ENCODE data around the gene SGPP1.
"Not testable (repeated sequence)": the region's sequence is repeated elsewhere in the genome, so short reads cannot be mapped to it uniquely, and the experiment has no call there.

Gene SGPP1

DNA sequence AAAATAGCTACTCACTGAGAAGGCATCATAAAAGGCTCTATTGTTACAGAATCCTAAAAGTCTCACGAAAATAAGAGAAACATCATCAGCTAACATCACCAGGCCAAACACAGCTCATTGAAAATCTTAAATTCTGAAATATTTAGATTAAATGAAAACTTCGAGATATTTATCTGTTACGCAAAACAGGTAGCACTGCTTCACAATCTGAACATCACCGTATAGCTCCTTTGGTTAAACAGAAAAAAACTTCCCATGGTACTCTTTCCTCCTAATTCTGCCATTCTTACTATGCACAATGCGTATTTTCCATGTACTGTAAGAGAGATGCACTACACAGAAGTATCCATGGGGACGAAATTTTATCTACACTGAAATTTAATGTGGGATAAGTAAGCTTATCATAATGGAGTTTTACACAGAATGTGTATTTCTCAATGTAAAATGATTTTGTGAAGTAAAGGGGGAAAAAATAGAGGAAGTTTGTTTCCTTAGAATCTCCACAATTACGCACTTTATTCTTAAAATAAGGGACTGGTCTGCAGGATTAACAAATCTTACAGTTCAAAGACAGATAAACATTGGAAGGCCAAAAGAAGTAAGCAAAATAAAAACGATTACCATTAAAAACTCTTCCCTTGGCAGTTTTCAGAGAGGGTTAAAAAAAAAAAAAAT lies 1.9 kb downstream of the SGPP1 start:
- DNase-seq (ENCODE audit: low spot score): no peak

DNA sequence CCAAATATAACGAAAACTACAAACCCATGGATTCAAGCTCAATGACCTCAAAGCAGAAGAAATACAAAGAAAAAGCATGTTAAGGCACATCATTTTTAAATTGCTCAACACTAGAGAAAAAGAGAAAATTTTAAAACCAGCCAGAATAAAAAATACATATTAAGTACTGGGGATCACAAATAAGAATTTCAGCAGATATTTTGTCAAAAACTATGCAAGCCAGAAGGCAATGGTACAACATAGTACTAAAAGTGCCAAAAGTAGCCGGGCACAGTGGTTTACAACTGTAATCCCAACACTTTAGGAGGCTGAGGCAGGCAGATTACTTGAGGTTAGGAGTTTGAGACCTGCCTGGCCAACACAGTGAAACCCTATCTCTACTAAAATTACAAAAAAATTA lies 10.2 kb downstream of the SGPP1 start:
- DNase-seq (ENCODE audit: low spot score): no peak

DNA sequence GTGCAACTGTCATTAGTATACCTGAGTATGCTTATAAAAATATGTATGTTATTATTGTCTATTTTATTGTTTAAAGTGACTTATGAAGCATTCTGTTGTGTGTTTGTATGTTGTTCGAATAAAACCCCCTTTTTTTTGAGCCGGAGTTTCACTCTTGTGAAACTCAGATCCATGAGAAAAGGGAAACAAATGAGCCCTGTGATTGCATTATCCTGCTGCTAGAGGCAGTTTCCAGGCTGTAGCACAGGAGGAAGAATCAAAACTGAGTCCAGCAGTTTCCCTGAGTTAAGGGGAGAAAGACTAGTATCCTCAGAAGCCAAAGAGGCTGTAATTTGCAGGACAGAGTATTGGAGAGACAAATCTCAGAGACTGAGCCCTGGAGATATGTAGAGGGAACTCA lies 12.5 kb downstream of the SGPP1 start:
- no peak for DNase-seq (ENCODE audit: low spot score)

DNA sequence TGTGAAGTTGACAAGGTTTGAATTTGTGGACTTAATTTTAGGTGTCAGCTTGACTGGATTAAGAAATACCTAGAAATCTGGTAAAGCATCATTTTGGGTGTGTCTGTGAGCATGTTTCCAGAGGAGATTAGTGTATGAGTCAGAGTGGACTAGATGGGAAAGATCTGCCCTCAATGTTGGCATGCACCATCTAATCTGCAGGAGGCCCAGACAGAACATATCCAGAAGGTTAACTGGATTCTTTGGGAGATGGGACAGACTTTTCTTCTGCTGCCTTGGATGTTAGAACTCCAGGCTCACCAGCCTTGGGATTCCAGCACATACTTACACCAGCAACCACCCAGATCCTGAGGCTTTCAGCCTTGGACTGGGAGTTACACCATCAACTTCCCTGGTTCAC lies 14.1 kb downstream of the SGPP1 start:
- DNase-seq (ENCODE audit: low spot score): no peak

DNA sequence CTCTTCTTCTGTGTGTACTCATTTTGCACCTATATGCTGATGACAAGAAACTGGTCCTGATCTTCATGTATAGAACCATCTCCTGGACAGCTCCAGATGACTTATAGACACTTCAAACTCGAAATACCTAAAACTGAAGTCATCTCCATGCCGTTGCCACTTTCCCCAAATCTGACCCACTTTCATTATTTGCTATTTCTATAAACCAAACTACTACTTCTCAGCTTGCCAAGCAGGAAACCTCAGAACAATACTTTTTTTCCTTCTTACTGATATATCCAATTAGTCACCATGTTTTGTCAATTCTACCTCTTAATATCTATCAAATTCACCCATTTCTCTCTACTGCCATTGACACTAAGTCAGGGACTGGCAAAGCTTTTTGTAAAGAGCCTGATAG lies 14.8 kb downstream of the SGPP1 start:
- DNase-seq (ENCODE audit: low spot score): no peak

DNA sequence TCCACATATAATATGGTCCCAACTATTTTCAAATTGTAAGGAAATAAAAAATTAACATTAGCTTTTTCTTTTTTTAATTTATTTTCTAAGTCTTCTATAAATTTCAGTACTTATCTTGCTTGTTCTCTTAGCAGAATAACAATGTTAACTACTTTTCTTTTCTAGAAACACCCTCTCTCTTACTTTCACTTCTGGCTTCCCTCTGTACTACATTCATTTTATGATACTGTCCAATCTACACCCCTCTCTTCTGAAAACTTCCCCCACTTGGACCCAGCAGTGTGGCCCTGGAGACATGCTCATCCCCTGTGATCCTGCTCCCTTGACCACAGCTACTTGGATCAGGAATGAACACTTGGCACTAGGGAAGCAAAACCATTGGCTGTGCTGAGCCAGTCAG lies 15.7 kb downstream of the SGPP1 start:
- DNase-seq (ENCODE audit: low spot score): no peak

DNA sequence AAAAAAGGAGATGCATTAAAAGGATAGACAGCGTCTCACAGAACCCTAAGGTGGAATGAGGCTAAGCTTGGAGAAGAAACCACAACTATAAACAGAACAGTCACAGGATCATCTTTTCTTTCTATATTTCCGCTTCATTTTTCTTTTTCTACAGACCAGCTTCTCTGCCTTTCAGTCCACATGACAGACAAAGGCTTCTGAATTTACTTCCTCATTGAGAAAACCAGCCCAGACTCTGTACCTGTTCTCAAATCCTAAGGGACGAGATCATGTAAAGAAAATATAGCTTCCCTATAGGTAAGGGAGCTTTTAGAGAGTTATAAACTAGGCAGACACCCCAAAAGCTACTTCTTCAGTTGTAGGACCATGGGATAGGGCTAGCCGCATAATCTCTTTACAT lies 17.4 kb downstream of the SGPP1 start:
- DNase-seq (ENCODE audit: low spot score): no peak

DNA sequence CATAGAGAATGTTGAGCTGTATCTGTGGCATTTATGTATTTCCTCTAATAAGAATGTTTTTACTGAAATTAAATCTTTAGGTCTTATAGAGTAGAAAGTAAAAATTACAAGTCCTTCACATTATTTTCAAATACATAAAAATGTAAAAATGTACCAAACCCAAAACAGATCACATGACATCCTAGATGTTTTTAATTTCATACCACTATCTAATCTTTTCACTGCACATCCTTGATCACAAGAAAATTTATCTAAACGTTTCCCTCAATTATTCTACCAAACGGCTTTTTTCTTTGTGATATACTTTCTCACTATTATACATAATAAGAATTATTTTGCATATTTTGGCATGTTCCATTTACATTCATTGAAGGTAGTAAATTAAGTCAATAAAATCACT lies 18.3 kb downstream of the SGPP1 start:
- no peak for DNase-seq (ENCODE audit: low spot score)

DNA sequence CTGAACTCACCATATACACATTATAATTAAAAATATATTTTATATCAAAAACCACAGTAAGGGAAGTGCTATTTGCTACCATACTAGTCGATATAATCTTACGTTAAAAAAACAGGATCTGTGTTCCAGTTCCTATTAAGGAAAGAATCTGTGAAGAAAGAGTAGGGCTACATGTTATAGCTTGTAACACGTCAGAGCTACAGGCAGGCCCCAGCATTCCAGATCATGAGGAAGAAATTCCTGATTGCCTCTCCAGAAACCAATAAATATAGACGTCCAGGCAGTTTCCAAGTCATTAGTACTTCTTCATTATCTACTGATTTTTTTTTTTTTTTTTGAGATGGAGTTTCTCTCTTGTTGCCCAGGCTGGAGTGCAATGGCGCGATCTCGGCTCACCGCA lies 20.6 kb downstream of the SGPP1 start:
- no peak for DNase-seq (ENCODE audit: low spot score)

DNA sequence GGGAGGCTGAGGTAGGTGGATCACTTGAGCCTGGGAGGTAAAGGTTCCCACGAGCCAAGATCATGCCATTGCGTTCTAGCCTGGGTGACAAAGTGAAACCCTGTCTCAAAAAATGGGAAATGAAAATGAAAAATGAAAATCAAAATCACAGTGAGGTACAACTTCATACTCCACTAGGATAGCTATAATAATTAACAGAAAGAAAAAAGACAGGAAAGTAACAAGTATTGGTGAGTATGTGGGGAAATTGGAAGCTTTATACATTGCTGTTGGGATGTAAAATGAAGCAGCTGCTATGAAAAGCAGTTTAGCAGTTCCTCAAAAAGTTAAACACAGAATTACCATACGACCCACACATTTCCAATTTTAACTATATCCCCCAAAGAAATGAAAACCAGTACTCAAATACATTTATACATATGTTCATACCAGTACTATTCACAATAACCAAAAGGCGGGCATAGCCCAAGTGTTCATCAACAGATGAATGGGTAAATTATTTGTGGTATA lies 22.2 kb downstream of the SGPP1 start:
- DNase-seq (ENCODE audit: low spot score): no peak

DNA sequence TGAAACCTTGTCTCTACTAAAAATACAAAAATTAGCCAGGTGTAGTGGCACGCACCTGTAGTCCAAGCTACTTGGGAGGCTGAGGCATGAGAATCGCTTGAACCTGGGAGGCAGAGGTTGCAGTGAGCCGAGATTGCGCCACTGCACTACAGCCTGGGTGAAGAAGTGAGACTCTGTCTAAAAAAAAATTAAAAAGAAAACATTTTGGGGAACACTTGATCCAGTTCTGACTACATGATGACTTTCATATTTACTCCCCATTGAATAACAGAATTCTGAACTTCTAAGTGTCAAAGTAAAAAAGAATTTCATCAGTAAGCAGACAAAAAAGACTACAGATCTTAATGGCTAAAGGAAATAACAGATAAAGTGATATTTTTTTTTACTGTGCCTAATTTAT lies 25.3 kb downstream of the SGPP1 start:
- not testable (repeated sequence) for DNase-seq (ENCODE audit: low spot score)

DNA sequence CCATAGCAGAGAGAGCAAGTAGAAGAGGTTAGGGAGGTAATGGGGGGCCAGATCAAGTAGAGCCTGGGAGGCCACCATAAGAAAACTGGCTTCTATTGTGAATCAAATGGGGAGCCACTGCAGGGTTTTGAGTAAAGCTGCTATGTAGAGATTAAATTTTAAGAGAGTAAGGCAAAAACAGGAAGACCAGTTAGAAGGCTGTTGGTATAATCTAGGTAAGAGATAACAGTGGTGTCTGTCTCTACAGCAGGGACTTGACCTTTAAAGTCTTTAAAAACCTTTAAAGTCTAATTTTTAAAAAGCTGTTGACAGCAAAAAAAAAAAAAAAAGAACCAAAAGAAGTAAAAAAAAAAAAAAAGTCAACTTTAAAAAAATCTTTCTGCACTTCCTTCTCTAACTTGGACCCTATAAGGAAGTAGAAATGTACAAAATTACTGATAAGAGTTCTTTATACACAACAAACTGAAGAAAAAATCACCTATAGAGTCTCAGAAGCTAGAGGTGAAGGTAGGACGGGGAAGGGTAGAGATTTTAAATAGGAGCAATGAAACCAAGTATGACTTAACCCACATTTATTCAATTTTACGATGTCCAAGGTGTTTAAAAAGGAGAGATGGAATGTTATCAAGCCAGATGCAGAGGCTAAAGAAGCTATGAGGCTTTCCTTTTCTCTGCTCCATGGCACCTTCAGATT lies 26.1 kb downstream of the SGPP1 start:
- DNase-seq (ENCODE audit: low spot score): no peak

DNA sequence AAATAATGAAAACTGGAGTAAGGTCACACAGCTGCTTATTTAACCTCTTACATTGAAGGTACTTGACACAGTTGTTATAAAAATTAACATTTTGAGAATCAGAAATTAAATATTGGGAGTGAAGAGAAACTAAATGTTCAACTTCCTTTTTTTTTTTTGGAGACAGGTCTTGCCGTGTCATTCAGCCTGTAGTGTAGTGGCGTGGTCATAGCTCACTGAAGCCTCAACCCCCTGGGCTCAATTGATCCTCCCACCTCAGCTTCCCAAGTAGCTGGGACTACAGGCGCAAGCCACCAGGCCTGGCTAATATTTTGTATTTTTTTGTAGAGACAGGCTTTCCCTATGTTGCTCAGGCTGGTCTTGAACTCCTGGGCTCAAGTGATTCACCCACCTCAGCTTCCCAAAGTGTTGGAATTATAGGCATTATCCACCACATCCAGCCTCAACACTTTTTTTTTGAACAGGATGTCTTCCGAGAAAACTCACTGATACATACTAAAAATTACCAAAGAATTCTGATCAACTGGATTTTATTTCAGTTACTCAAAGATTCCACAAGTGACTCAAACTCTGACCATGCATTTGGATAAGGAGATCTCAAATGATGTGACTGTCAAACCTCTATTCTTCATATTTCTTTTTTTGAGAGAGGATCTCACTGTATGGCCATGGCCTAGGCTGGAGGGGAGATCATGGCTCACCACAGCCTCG lies 35.4 kb downstream of the SGPP1 start:
- no peak for DNase-seq (ENCODE audit: low spot score)

DNA sequence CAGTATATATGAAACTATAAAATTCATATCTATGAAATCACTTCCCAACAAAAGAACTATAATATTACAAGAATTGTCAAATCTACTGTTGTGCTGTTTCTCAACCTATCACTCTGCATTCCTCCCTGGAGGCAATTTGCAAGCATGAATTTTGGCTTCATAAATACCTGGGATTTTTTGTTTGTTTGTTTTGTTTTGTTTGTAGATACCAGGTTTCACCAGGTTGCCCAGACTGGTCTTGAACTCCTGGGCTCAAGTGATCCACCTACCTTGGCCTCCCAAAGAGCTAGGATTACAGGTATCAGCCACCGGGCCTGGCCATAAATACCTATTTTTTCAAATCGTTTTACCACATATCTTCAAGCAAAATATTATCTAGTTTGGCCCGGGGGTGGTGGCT lies 38.7 kb downstream of the SGPP1 start:
- DNase-seq (ENCODE audit: low spot score): no peak

DNA sequence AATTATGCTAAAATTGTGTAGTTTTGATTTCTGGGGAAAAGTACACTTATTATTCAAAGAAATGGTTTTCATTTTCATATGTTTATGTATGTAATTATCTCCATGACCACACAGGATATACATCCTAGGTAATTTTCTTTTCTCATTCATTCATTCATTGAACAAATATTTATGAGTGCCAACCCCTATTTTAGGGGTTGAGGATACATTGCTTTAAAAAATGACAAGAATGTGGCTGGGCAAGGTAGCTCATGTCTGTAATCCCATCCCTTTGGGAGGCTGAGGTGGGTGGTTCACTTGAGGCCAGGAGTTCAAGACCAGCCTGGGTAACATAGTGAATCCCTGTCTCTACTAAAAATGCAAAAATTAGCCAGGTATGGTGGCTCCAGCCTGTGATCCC lies 40.9 kb downstream of the SGPP1 start:
- no peak for DNase-seq (ENCODE audit: low spot score)

DNA sequence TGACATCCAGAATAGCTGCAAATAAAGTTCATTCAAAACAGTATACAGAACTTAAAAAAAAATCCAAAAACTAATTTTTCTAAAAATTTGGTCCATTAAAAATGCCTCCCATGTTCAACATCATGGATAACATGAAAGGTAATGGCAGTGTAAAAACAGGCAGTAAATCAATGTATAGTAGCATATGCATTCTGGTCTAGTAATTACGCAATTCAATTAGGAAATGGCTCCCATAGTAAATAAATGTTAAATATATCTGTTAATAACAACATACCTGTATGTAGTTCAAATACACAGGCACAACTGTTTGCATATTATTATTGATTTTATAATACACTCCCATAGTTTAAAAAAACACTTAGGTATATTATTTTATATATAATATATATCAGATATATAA lies 42.5 kb downstream of the SGPP1 start:
- no peak for DNase-seq (ENCODE audit: low spot score)

DNA sequence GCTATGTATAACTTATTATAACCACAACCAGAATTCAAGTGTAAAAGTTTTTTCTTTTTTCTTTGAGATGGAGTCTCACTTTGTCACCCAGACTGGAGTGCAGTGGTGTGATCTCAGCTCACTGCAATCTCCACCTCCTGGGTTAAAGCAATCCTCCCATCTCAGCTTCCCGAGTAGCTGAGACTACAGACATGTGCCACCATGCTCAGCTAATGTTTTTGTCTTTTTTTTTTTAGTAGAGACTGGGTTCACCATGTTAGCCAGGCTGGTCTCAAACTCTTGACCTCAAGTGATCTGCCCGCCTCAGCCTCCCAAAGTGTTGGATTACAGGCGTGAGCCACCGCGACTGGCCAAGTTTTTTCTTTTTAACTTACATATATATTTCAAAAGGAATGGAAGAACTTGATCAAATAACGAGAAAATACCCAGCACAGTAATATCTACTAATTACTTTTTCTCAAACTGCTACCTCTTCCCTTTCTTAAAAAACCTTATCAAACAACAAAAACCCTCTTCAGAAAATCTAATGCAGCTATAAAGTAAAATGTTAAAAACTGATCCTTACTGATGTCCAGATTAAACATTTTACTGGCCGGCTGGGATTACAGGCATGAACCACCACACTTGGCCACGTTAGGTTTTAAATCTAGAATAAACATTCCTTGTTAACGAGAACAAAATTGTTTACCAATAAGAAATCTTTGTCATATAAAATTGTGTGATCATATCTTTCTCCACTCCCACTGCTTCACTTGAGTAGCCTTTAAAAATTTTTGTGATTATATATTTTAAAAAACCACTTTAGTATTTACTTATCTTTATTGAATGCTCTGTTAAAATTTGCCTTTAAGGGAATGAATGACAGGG lies 44.9 kb downstream of the SGPP1 start:
- DNase-seq (ENCODE audit: low spot score): no peak

DNA sequence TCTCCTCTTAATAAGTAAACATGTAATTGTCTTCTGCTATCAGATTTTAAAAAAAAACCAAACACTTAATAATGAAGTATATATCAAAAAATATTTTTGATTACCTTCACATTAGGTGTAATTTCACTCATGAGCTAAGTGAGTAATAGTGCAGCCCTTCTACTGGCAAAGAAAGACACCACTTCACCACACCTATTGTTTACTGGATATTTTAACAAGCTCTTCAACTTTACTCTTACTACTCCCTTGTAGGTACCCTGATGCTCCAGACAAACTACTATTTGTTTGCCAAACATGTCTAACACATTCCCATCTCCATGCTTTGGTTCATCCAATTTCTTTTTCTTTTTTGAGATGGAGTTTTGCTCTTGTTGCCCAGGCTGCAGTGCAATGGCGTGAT lies 49.3 kb downstream of the SGPP1 start:
- no peak for DNase-seq (ENCODE audit: low spot score)

DNA sequence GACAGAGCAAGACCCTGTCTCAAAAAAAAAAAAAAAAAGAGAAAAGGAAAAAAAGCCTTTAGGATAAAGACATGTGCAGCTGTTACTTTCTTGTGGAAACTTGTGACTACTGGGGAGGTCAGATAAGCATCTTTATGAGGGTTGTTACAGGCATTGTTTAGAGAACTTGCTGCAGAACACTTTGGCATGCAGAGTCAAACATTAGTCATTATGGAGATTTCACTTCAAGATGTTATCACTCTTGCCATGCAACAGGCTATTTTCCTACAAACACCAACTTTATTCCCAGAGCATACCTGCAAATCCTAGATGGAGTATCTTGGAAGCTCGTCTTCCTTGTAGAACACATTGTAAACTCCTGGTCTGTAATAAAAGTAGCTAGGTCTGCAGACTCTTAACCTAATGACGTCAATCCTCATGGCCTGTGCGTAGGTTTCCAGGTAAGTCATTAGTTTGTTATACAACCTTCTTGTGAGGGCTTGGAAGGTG lies 49.9 kb downstream of the SGPP1 start:
- no peak for DNase-seq (ENCODE audit: low spot score)

DNA sequence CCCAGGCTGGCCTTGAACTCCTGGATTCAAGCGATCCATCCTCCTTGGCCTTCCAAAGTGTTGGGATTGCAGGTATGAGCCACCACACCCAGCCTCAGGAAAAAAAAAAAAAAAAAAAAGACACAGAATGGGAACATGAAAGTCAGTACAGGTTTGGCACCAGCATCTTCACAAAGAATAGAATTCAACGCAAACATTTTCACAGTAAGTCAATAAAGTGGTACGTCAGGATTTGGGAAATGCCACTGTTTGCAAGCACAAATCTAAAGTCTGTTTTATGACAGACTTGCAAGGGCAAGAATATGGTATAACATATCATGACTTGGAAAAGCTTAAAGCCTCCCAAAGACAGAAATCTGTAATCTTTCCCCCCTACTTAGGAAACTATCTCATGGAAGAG lies 51.2 kb downstream of the SGPP1 start:
- no peak for DNase-seq (ENCODE audit: low spot score)

DNA sequence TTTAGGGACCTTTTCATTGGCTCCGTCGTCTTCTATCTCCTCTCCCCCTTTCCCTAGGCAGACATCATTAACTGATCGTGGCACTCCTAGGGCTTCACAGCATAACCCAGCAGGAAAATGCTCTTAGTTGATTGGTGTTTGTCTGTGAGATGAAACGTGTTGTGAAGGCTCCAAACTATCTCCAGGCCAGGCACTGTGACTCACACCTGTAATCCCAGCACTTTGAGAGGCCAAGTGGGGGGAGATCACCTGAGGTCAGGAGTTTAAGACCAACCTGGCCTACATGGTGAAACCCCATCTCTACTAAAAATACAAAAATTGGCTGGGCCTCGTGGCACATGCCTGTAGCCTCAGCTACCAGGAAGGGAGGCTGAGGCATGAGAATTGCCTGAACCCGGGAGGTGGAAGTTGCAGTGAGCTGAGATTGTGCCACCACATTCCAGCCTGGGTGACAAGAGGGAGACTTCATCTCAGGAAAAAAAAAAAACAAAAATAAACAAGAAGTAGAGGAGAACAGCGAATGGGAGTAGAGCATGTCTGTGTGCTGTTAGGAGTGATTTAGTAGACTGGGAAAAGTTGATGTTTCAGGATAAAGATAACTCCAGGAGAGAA lies 53.9 kb downstream of the SGPP1 start:
- no peak for DNase-seq (ENCODE audit: low spot score)

DNA sequence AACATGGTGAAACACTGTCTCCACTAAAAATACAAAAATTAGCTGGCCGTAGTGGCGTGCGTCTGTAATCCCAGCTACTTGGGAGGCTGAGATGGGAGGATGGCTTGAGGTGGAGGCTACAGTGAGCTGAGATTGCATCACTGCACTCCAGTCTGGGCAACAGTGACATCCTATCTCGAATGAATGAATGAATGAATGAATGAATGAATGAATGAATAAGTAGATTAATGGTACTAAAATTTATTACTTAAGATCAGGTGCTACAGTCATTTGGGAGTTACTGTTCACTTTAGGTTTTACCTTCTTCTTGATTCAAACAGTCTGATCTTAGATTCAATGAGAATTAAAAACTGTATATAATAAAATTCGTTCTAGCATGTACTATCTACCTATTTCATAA lies 54.6 kb downstream of the SGPP1 start:
- DNase-seq (ENCODE audit: low spot score): no peak
